Measurements from ENCODE around the gene TBC1D14. TPM values are rescaled to one million over a fixed set of nuclear protein-coding genes. Genes with fewer than 3 reads are reported as not detected.

The TBC1D14 gene
- total and polyA plus RNA-seq, 2 of the 4 experiments (the other 2 are of a cell fraction) = 31.7 to 40.7 TPM

- H3K9me1 ChIP-seq (ENCODE audit: insufficient read depth, low read length) = peaks cover 20% of the 10 kb centered on the region
- 10% methylated on average over 6 of the region's 29 CpGs; no CpG with 5 or more reads in 1 of the 2 experiments for WGBS, 2 experiments (ENCODE audit: extremely low coverage in 2 of 2, insufficient read length in 1 of 2)
- DNase-seq (no peak), ATAC-seq (ENCODE audit: low read depth) (no peak)
- peak overlapping the region; percentile 97 for H2AFZ ChIP-seq (replicated peaks; ENCODE audit: low read length, poor library complexity)
- peaks cover 22 to 69% of the 10 kb centered on the region in 2 experiments for H3K79me1 ChIP-seq (ENCODE audit: low read depth in 1 of 2, low read length in 2 of 2)
- no peak overlapping the region for H4K5ac ChIP-seq (ENCODE audit: low read depth, low read length)
- dilution Hi-C loops (cut with HindIII; ENCODE audit: low sequenced_read_pairs, unreplicated experiment) (no loop called here), intact Hi-C loops (cut with micrococcal nuclease) (loop anchor here (5.0 kb wide), 1 partner anchor 57 kb away; no protein-coding TSS in a partner anchor), in situ Hi-C loops (cut with MboI; ENCODE audit: low sequenced_read_pairs) (no loop called here)
- peak overlapping the region; percentile 74 for H3K23ac ChIP-seq (ENCODE audit: low read depth, low read length)
- peak overlapping the region; percentile 1; the same call in 1 of the 2 replicates for H4K91ac ChIP-seq (ENCODE audit: insufficient read depth, low read depth, low read length)
- peak overlapping the region; percentile 91 for H3K14ac ChIP-seq (replicated peaks; ENCODE audit: low read depth, low read length)
- H4K8ac ChIP-seq (ENCODE audit: low read depth in 2 of 2, low read length in 2 of 2) = no peak overlapping the region; a peak in 1 of 4 replicates
- peak overlapping the region; percentile 79 for H2BK5ac ChIP-seq (ENCODE audit: low read depth, low read length, poor library complexity, severe bottlenecking)
- peak overlapping the region; percentile 96 for H2AK9ac ChIP-seq (replicated peaks; ENCODE audit: low read depth, low read length, poor library complexity)
- H3K27ac ChIP-seq (ENCODE audit: insufficient read depth, low read length) = peak overlapping the region; percentile 74; the same call in 1 of the 2 replicates
- no peaks in the 10 kb centered on the region for H3K9me3 ChIP-seq (ENCODE audit: control insufficient read depth, insufficient read depth, low read length)
- H3K36me3 ChIP-seq (ENCODE audit: control insufficient read depth, insufficient read depth, low read length) = peaks cover 2% of the 10 kb centered on the region; the same call in 1 of the 2 replicates
- H3K4me3 ChIP-seq (ENCODE audit: insufficient read depth, low read depth, low read length) = peak overlapping the region; percentile 79
- H2BK120ac ChIP-seq (ENCODE audit: low read depth, low read length) = no peak overlapping the region
- H3K4me2 ChIP-seq (ENCODE audit: low read depth, low read length) = peak overlapping the region; percentile 99
- peaks cover 55% of the 10 kb centered on the region for H4K20me1 ChIP-seq (ENCODE audit: insufficient read depth, low read length)
- peak overlapping the region; percentile 35; the same call in 1 of the 2 replicates for H3K56ac ChIP-seq (ENCODE audit: extremely low read depth, insufficient read depth, low read length)
- no peak overlapping the region for H2BK20ac ChIP-seq (ENCODE audit: low read depth, low read length)
- no peak for TF ChIP-seq RCOR1 (IDR thresholded peaks at IDR 0.05; ENCODE audit: insufficient replicate concordance, low read length)
- no peak for TF ChIP-seq NFE2L2 (IDR thresholded peaks at IDR 0.05; ENCODE audit: low read depth, low read length)
- peak; percentile 0; the same call in 1 of the 2 replicates for TF ChIP-seq CEBPB (IDR thresholded peaks at IDR 0.05; ENCODE audit: low read depth, low read length)
- no peak for TF ChIP-seq FOS (IDR thresholded peaks at IDR 0.05; ENCODE audit: low read depth, low read length)
- BruUV-seq (replicated peaks) = no TSS peak
- POLR2A ChIA-PET (ENCODE audit: unreplicated experiment) = no interaction called here
- no peak overlapping the region for H3K18ac ChIP-seq (ENCODE audit: low read depth, low read length)
- H3K4ac ChIP-seq (ENCODE audit: low read depth, low read length) = peak overlapping the region; percentile 88
- H3K9ac ChIP-seq (ENCODE audit: low read depth, low read length) = peak overlapping the region; percentile 87
- CTCF ChIA-PET = interaction anchor here (0.6 to 1.6 kb wide), 3 partner anchors 9 to 41 kb away, joined by 3 to 4 read pairs (median 3); partner anchors contain the start of gene GRPEL1
- H2AK5ac ChIP-seq (ENCODE audit: low read depth, low read length) = peak overlapping the region; percentile 57; the same call in 1 of the 2 replicates
- H3K27me3 ChIP-seq (ENCODE audit: control insufficient read depth, insufficient read depth, low read length) = no peaks in the 10 kb centered on the region
- no peak overlapping the region for H2BK15ac ChIP-seq (ENCODE audit: low read depth, low read length)
- H3K4me1 ChIP-seq (ENCODE audit: control insufficient read depth, insufficient read depth, low read length) = peaks cover 21% of the 10 kb centered on the region
These were observed 134.7 kb downstream of the TBC1D14 start for GRCh38 chr4:7044137-7044930.
